ENCODE data around the gene LAMB1. TPM values are rescaled to one million over a fixed set of nuclear protein-coding genes. Genes with fewer than 3 reads are reported as not detected.
A peak's percentile ranks its signal among the peaks of the same experiment; 100 is the strongest.
"Not testable (repeated sequence)": the region's sequence is repeated elsewhere in the genome, so short reads cannot be mapped to it uniquely, and the experiment has no call there.

Gene LAMB1
- polyA plus RNA-seq (2013, experiment 1 of 2; ENCODE audit: insufficient read length) = 407 TPM
- 403 TPM for polyA plus RNA-seq (2013, experiment 2 of 2; ENCODE audit: insufficient read length)

DNA sequence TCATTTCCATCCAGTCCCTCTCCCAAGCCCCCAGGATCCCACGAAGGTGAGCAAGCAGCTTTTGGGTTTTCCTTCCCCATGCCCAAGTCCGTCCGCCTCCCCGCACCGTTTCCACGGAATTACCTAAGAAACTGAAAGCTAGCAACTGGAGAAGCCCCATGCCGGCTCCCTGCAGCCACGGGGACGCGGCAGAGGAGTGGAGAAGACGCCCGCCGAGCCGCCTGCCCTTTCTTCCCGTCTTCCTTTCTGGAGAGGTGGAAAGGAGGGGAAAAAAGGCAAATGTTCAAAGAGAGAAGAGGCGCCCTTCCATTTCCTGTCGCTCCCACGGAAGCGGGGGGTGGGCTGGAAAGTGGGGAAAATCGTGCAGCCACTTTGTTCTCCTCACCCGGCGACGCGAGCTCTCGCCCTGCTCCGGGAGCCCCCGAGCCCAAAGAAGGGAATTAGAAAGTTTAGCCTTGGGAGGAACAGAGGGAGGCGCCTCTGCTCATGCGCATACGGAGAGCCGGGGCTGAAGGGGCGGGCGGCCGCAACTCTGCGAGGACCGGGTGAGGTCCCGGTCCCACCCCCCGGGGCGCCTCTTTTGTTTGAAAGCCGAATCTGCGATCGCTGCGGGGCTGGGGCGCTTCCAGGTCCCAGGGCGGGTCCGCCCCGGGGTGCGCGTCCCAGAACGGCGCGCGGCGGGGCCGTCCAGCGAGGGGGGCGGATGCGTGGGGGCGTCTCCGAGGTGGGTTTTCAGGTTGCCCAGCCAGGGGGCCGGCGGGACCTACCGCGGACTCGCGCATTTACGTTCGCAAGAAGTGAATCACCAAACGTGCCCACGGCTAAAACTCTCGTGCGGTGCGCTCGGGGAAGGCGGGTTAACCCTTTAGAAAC, at the start of gene LAMB1:
LAMB1 (minus strand) TSS at position 436 of the 873 bp plus-strand sequence; CDS start at position 160, 276 bp downstream.
- peak; percentile 85 for DNase-seq

DNA sequence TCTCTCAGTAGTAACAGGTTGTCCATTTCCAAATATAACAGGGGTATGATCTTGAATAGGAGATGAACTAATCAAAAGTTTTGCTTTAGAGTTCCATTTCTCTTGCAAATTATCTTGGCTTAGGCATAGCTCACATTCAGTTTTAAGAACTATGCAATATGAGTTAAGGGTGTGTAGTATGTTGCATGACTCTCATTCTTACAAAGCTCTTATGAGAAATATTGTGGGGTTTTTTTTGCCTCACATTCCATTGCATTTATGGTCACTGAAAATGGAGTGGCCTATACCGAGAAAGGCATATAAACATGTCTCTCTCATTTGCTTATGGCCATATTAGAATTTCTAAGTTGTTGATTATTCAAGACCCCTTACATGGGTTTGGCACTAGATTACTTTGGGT, 48.5 kb upstream of the LAMB1 start:
- peak; percentile 61 for DNase-seq

DNA sequence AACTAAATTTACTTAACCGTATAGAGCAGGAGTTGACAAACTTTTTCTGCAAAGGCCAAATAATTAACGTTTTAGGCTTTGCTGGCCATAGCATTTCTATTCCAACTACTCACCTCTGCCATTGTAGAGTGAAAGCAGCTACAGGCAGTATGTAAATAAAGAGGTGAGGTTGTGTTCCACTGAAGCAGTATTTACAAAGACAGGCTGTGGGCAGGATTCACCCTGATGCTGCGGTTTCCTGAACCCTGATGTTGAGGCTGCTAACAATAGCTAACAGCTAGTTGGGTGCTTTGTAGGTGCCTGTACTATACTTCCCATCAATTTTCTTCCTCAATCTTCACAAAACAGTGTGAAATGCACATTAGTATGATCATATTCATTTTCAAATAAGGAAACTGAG, 47.0 kb upstream of the LAMB1 start:
- DNase-seq = no peak

DNA sequence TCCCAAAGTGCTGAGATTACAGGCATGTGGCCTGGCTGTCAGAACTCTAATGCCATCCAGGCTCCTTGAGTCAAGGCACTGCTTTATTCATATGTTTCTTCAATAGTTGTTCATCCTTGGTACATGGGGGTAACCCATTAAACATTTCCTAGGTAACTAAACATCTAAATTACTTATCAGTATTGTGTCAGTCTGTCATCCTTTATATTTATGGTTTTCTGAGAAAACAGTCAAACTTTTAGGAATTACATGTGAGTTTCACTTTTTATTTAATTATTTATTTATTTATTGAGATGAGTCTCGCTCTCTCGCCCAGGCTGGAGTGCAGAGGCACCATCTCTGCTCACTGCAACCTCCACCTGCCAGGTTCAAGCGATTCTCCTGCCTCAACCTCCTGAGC, 45.5 kb upstream of the LAMB1 start:
- DNase-seq = no peak

DNA sequence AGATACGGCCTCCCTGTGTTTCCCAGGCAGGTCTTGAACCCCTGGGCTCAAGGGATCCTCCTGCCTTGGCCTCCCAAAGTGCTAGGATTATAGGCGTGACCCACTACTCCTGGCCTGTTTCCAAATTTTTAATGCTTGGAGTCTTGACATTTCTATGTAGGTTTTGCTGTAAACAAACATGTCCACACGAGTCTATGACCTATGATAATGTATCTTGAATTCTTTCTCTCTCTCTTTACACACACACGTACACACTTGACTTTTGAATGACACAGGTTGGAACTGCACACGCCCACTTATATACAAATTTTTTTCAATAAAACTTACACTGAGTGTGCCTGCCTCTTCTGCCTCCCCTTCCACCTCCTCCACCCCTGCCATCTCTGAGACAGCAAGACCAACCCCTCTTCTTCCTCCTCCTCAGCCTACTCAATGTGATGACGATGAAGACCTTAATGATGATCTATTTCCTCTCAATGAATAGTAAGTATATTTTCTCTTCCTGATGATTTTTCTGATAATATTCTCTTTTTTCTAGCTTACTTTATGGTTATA, 44.1 kb upstream of the LAMB1 start:
- no peak for DNase-seq

DNA sequence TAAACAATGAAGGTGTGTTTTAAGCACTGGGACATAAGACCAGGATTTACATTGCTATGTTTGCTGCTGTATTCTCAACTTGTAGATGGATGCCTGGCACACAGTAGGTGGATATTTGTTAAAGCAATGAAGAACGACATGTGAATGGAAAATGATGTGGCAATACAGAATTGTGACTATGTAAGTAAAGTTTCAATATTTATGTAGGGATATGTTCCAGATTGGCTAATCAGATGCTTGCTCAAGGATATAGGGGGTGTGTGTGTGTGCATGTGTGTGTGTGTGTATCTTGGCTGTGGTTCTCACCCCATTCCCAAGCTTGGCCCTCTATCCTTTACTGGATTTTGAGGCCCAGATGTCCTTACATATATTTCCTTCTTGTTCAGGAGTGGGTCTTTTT, 42.7 kb upstream of the LAMB1 start:
- DNase-seq = peak; percentile 70

DNA sequence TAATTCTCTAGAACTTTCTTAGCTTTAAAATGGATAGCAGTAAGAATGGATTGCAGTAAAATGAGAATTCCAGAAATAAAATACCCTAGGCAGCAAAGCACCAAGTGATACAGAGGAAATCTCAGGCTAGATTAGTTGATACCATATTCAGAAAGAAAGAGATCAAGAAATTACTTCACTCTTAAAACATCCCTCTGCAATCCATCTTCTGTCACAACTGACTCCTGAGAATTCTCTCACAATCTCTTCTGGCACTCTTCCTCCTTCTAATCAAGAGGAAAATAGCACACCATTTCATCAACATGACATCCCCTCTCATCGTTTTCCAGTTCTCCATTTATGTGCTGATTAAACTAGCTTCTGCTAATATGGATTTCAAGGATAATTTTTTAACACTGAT, 42.2 kb upstream of the LAMB1 start:
- peak; percentile 85 for DNase-seq

DNA sequence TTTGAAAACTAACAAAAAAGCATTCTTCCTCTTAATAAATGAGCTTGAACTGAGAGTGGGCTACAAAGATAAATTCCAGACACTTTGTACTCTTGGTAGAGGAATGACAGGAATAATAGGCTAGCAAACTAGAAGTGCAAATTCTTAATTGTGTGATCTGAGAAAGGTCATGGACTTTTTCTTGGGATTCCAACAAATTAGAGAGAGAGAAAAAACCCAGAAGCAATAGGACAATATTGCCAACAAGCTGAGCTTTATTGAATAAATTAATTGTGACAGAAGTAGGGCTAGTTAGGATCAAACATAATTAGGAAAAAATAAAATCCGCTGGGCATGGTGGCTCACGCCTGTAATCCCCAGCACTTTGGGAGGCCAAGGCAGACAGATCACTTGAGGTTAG, 41.4 kb upstream of the LAMB1 start:
- DNase-seq = no peak

DNA sequence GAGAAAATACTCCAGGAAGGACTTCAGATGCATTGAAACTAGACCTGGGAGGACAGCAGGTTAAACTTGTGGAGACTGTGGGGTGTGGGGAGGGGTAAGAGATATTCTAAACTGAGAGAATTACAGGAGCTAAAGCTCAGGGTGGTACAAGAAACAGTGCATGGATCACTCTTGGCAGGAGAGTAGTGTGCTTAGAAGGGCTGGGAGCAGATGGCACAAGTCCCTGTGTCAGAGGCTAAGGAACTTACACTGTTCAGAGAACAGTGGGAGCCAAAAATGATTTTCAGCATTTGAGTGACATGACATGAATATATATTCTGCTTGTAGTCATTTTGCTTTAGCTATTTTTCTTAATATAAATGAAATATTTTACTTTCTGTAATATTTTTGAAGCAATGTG, 36.0 kb upstream of the LAMB1 start:
- DNase-seq = no peak

DNA sequence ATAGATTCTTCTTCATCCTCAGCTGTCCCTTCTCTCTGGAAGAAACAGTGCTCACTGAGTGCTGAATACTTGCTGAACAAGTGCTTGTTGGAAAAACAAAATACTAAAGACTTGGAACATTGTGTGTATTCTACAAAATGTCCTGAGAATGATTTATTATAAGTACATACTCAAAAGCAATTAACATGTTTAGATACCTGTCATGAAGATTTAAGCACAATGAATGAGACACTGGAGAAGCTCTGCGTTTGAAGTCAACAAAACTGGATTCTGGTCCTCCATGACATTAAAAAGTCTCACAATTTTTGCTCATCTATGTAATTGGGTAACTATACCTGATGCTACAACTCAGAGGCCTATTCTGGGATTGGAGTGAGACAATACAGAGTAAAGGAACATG, 34.8 kb upstream of the LAMB1 start:
- DNase-seq = no peak

DNA sequence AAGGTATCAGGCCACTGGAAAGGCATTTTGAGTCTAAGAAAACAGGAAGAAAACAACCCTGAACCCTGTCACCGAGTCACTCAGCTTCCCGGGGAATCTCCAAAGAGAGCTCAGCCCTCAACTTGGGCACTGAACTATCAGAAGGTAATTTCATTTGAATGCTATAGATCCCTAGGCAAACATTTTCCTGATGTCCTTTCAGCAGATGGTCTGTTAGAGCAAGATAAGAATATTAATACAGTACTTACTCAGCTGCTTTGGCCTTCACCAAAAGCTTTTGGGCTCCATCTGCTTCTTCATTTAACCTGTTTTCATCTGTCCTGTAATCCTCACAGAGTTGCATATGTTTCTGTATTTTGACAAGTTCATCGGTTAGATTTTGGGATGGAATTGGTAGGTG, 34.2 kb upstream of the LAMB1 start:
- DNase-seq = no peak

DNA sequence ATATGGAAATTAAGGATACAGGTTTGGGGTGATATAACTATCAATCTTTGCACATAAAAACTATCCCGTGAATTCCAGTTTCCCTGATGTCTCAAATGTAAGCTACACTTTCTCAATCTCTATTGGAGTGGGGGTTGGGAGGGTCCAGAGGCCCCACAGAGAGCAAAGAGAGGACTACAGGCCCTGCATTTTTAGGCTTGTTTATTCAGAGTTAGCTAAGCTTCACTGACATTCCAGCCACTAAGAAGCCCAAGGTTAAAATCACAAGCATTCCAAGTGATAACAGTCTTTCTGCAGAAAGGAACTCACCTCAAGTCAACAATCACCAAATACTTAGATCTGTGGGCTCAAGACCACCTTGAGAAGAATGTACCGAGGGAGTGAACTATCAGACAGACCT, 31.6 kb upstream of the LAMB1 start:
- no peak for DNase-seq

DNA sequence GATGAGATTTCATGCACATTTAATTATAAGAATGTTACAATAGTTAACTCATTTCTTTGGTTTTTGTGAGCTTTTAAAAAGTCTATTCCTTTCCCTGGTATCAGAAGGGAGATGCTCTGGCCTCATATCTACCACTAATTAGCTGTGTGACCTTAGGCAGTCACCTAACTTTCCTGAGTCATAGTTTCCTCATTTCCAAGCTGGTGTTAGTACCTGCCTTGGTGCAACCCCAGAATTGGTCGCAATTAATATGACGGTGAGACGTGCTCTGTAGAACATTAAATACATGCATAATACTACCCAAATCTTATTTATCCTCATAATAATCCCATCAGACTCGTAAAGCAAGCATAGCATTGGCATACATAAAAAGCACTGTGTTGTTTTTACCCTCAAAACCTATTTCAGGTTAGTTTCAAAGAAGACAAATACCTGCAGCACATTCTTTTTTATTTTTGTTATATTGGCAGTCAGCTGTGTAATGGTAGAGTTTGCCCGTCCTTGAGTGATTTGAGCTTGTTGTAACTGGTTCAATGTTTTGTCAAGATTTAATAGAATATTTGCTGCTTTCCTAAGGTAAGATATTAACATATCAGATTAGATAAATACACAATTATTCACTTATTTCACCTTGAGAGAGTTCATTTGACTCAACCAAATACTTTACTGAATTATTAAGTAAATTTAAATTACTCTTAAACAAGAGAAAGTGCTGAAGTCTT, 31.0 kb upstream of the LAMB1 start:
- no peak for DNase-seq

DNA sequence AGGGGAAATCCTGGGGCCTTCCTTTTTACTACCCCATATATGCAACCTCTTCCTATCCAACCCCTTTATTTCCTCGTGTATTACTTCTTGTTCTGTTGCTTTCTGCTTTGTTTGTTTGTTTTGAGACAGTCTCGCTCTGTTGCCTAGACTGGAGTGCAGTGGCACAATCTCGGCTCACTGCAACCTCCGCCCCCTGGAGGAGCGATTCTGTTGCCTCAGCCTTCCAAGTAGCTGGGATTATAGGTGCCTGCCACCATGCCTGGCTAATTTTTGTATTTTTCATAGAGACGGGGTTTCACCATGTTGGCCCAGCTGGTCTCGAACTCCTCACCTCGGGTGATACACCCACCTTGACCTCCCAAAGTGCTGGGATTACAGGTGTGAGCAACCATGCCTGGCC, 30.3 kb upstream of the LAMB1 start:
- DNase-seq = not testable (repeated sequence)

DNA sequence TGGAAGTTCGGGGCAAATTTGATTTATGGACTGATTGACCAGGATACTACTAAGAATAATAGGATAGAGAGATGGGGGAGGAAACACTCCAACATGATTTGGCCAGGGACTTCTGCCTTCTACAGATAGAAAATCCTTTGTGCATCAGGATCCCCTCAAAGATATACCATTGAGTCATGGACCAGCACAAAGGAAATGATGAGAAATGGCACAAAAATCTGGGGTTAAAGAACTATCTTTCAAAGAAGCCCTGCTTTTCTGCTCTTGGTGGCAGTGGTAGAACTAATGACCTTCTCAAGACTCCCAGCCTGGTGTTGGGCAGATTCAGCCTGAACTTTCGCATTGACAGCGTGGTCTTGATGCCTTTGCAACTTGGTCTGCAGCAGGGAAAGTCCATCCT, 27.6 kb upstream of the LAMB1 start:
- DNase-seq = peak; percentile 66

DNA sequence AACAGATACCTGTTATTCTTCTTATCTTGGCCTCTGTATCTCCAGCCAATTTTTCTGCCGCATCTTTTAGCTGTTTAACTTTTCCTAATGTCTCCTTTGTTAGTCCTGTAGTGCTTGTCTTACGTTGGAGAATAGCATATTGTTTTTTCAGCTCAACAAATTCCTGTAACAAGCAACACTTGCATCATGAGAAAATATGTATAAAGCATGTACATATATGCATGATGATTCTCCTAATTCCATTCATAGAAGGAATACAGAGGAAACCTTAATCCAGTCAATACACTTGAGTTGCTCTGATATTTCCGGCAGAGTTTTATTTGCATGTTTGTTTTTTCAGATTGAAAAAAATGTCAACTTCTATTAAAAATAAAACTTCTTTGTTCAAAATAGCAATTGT, 26.1 kb upstream of the LAMB1 start:
- no peak for DNase-seq

DNA sequence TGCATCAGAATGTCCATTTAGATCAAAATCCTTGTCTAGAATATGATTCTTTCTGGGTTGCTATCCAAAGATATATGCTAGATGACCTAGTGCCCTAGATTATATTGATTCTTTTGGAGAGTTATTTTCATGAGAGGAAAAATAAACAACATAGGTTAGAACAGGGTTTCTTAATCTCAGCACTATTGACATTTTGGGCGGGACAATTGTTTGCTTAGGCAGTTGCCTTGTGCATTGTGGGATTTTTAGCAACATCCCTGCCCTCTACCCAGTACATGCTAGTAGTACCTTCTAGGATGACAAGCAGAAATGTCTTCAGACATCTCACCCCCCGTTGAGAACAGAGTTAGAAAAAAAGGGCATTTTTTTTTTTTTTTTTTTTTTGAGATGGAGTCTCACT, 25.1 kb upstream of the LAMB1 start:
- no peak for DNase-seq

DNA sequence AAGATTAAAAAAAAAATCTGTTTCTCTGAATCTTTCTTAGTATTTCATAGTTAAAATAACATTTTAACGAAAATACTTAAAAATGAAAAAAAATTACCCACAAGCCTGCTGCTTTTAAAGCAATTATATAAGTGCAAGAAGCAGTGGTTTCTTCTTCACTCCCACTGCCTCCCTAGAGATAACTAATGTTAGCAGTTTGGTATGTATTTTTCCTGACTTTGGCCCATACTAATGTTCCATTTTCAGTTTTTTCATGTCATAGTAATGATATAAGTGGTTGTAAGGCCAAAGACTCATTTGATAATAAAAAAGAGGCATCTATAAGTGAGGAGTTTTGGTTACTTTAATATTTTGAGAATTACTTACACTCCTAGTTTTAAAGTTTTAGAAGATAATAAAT, 24.3 kb upstream of the LAMB1 start:
- peak; percentile 62 for DNase-seq

DNA sequence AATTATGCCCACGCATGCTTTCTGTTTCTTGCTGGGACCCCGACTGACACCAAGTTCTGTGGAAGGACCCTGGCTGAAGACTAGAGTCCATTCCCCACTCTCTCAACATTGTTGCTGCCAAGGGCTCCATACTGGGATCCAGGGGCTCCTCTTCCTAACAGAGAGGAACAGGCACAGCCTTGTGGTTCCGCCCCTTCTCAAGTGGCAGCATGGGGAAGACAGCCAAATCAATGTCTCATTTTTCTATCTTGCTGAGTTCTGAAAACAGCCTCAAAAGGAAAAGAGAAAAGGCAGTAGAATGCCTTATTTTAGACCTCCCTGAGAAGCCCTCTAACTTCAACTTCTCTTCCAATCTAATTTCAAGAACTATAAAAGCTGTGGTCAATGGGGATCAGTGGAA, 23.7 kb upstream of the LAMB1 start:
- DNase-seq = no peak

DNA sequence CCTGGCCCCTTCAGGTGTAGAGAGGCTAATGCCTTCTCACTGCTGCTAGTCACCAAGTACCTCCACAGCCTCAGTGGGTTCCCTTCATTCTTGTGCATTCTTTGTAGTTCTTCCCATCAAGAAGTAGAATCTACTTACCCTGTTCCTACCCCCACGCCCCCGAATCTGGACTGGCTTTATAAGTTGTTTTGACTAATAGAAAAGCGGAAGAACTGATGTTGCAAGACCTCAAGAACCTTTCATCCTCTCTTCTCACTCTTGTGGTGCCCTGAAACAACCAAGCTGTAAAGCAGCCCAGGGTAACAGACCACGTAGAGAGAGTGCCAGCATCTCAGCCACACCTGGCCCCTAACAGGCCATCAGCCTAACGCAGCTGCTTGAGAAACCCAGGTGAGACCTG, 23.2 kb upstream of the LAMB1 start:
- no peak for DNase-seq

DNA sequence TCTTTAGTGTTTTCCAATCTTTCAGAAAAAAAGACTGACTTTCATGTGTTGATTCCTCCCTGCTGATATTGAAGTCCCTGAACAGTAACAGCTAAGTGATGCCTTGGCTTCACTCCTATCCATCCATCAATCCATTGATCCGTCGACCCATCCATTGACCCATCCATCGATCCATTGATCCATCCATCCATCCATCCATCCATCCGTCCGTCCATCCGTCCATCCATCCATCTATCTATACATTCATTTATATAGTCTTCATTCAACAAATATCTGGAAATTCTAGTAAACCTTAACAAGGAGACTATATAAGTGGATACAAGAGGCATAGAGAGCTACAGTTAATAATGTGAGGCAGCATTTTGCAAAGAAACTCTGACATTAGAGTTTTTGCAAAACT, 21.6 kb upstream of the LAMB1 start:
- DNase-seq = no peak

DNA sequence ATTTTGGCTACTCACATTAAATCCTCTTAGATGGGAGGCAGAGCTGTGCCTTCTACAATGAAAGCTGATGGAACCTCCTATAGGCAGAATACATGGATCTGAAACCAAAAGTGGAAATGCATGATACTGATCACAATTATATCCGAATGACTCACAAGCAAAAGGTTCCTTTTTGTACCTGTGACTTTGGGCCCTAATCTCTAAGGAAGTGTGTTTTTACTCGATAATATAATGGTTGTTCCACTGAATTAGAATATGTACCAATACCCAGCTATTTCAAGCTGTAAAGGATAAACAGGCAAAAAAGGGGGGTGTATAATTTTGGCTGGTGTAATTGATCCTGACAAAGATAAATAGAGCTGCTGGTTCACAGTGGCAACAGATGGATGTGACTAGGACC, 17.6 kb upstream of the LAMB1 start:
- no peak for DNase-seq

DNA sequence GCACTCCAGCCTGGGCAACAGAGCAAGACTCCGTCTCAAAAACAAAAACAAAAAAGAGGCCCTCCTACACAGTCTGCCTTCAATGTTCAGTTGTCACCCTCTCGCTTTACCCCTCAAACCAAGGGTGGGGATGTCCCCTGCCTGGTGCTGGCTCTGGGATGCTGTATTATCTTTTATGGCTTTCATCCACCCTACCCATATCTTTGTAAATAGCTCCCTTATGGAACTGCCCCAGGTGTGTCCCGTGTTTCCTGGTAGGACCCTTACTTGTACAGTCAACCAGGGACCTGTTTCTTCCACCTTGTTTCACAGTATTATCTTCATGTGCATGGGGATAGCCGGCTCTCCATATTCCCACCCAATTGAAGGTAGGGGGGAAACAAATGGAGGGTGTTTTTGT, 15.7 kb upstream of the LAMB1 start:
- no peak for DNase-seq

DNA sequence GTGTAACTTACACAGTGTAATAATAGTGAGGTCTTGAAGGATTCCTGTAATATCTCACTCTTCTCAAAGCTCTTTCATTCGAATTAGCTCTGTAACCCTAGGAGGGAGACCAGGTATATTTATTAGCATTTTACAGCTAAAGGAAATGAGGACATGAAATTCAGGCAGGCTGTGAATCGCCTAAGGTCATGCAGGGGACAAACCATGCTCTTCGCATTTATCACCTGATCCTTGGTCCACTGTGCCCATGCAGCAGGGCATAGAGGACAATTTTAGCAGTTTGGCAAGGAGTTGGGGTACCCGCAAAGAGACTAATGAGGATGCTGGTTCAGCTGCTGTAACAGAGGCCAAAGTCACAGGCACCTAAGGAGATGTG, 14.8 kb upstream of the LAMB1 start:
- no peak for DNase-seq
